RWPE1 (cell line): ENCODE measurements around the gene CSH2.
A peak's percentile ranks its signal among the peaks of the same experiment; 100 is the strongest.
"Not testable (repeated sequence)": the region's sequence is repeated elsewhere in the genome, so short reads cannot be mapped to it uniquely, and the experiment has no call there.

Source experiments
- CTCF ChIA-PET: fragments of 350-600 bp; sonication (Branson Sonifier 250); formaldehyde crosslinking; extraction: SDS; loops from one replicate; lab custom pipeline; 2021; lab: Yijun Ruan, JAX
- POLR2A ChIA-PET: fragments of 400-600 bp; formaldehyde crosslinking; extraction: SDS; loops from one replicate; lab custom pipeline; 2020; ENCODE audit warnings: antibody characterized with exemption; ENCODE audit not compliant: low non-redundant PET; lab: Yijun Ruan, JAX
- DNase-seq: peaks from one replicate; pipeline ENCODE4 v3.0.0; 2012; ENCODE audit warnings: low spot score
- H3K27ac ChIP-seq: fragments of 450-650 bp; 2 replicates; pipeline ENCODE4 v1.5.1; 2017
- CTCF ChIP-seq: fragments of 450-650 bp; conservative IDR thresholded peaks from 2 replicates; pipeline ENCODE4 v1.5.1; 2017; ENCODE audit warnings: low read depth, mild to moderate bottlenecking

CSH2 gene

GRCh38 chr17:63916566-63917185, 43.2 kb upstream of the CSH2 start:
- POLR2A ChIA-PET, result no interaction called here
- no peak overlapping the region for H3K27ac ChIP-seq
- CTCF ChIA-PET, result interaction anchor here (0.6 to 1.0 kb wide), 2 partner anchors 30 to 232 kb away, joined by 3 to 5 read pairs; no protein-coding TSS in a partner anchor
- DNase-seq, result no peak
- TF ChIP-seq CTCF, result no peak

GRCh38 chr17:63915753-63916152, 42.3 kb upstream of the CSH2 start:
- not testable (repeated sequence) for DNase-seq, H3K27ac ChIP-seq
- ChIA-PET CTCF (interaction anchor here (0.6 to 1.0 kb wide), 2 partner anchors 31 to 233 kb away, joined by 3 to 5 read pairs; no protein-coding TSS in a partner anchor), POLR2A (interaction anchor here (0.6 kb wide), 1 partner anchor 104 kb away, joined by 3 read pairs; no protein-coding TSS in a partner anchor)

- ChIA-PET CTCF (no interaction called here), POLR2A (no interaction called here)
- no peak for TF ChIP-seq CTCF
- no peak overlapping the region for H3K27ac ChIP-seq
- no peak for DNase-seq
Observed at GRCh38 chr17:63914471-63914870, 41.0 kb upstream of the CSH2 start.

GRCh38 chr17:63911657-63912100, 38.2 kb upstream of the CSH2 start:
- peak; percentile 61 for DNase-seq
- POLR2A ChIA-PET, result no interaction called here
- no peak overlapping the region for H3K27ac ChIP-seq
- CTCF ChIA-PET, result interaction anchor here (0.5 to 1.1 kb wide), 6 partner anchors 12 to 559 kb away, joined by 3 to 4 read pairs (median 3); no protein-coding TSS in a partner anchor
- peak; percentile 90 for TF ChIP-seq CTCF

- no peak for TF ChIP-seq CTCF
- POLR2A ChIA-PET, result no interaction called here
- CTCF ChIA-PET, result interaction anchor here (0.6 to 1.1 kb wide), 3 partner anchors 46 to 134 kb away, joined by 3 read pairs; no protein-coding TSS in a partner anchor
- no peak within 1 kb of the TSS for H3K27ac ChIP-seq
- no peak for DNase-seq
Observed at GRCh38 chr17:63911041-63911635, 37.7 kb upstream of the CSH2 start, which contains the start of gene CSHL1. TSS of gene CSHL1 (minus strand) at chr17:63911258. CDS start at chr17:63911196, 62 bp downstream.

- no peak for TF ChIP-seq CTCF
- POLR2A ChIA-PET, result no interaction called here
Observed at GRCh38 chr17:63910096-63910495, 36.6 kb upstream of the CSH2 start.

GRCh38 chr17:63909586-63909985, 36.1 kb upstream of the CSH2 start:
- POLR2A ChIA-PET, DNase-seq, H3K27ac ChIP-seq, CTCF ChIA-PET: not testable (repeated sequence)

More at GRCh38 chr17:63910096-63910495, 36.6 kb upstream of the CSH2 start:
- DNase-seq, result no peak
- no peak overlapping the region for H3K27ac ChIP-seq
- CTCF ChIA-PET, result interaction anchor here (0.5 to 0.8 kb wide), 2 partner anchors 63 to 508 kb away, joined by 3 read pairs; no protein-coding TSS in a partner anchor

- CTCF ChIA-PET, result interaction anchor here (0.6 to 1.7 kb wide), 2 partner anchors 12 to 121 kb away, joined by 3 to 6 read pairs; partner anchors contain the start of gene GH1
- H3K27ac ChIP-seq, DNase-seq, POLR2A ChIA-PET: not testable (repeated sequence)
Observed at GRCh38 chr17:63907161-63907778, 33.8 kb upstream of the CSH2 start.

GRCh38 chr17:63904796-63905195, 31.3 kb upstream of the CSH2 start:
- not testable (repeated sequence) for DNase-seq, H3K27ac ChIP-seq
- POLR2A ChIA-PET, result interaction anchor here (0.6 kb wide), 1 partner anchor 1183 kb away, joined by 3 read pairs; no protein-coding TSS in a partner anchor
- CTCF ChIA-PET, result interaction anchor here (0.6 to 0.9 kb wide), 4 partner anchors 42 to 443 kb away, joined by 3 to 7 read pairs (median 6); partner anchors contain the start of gene SCN4A
